Erythroblast (primary cell): ENCODE data around the gene UIMC1.

ENCODE experiments used
- GATA1 ChIP-seq: IDR thresholded peaks from 2 replicates; pipeline ENCODE4 v1.6.1; 2011; ENCODE audit warnings: low read depth, mild to moderate bottlenecking, control low read depth, low read length, moderate library complexity
- POLR2A ChIP-seq: IDR thresholded peaks from 2 replicates; pipeline ENCODE4 v1.6.1; 2011; ENCODE audit warnings: mild to moderate bottlenecking, low read length

DNA sequence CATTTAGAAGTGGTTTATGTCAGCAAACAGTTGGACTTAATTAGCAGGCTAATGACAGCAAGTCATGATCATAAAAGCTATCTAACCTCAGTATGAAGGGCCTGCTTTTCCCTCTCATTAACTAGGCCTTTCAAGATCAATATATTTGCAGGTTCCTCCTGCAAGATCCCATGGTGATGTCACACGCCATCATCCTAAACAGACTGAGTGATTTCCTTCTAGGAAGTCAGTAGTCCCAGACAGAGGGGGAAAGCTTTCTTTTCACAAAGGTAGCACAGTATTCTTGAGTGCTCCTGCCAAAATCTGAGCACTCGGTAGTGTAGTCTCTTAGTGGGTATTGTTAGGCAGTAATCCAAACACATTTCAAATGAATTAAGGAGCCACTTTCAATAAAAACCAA, 52.5 kb downstream of the UIMC1 start:
- TF ChIP-seq POLR2A (no peak), GATA1 (no peak)
